Amniotic epithelial cell (primary cell): Measurements from ENCODE around the gene FUCA1.
"Not testable (repeated sequence)": the region's sequence is repeated elsewhere in the genome, so short reads cannot be mapped to it uniquely, and the experiment has no call there.

Experiments used
- DNase-seq: peaks from one replicate; pipeline ENCODE4 v3.0.0-alpha.2; 2010; ENCODE audit warnings: low read depth

The FUCA1 gene

DNA sequence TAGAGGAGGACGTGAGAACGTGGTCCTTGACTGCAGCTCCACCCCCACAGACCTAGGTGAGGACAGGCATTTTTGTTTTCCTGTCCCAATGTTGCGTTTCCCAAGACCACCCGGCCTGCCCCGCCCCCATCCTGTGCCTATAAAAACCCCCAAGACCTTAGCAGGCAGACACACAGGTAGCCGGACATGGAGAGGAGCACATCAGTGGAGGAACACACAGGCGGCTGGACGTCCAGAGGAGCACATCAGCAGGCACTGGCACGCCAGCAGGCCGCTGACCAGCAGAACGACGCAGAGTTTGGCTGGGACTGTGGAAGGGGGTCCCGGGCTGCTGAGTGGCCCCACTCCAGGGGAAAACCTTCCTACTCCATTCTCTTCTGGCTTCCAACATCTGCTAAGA lies 30.2 kb downstream of the FUCA1 start:
- DNase-seq = no peak

DNA sequence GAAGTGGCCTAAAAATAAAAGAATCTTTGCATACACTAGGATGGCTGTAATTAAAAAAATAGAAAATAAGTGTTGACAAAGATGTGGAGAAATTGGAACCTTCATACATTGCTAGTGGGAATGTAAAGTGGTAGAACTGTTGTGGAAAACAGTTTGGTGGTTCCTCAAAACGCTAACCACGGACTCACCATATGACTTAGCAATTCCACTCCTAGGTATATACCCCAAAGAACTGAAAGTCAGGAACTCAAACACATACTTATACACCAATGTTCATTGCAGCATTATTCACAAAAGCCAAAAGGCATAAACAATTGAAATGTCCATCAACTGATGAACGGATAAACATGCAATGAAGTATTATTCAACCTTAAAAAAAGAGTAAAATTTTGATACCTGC lies 32.1 kb downstream of the FUCA1 start:
- no peak for DNase-seq

DNA sequence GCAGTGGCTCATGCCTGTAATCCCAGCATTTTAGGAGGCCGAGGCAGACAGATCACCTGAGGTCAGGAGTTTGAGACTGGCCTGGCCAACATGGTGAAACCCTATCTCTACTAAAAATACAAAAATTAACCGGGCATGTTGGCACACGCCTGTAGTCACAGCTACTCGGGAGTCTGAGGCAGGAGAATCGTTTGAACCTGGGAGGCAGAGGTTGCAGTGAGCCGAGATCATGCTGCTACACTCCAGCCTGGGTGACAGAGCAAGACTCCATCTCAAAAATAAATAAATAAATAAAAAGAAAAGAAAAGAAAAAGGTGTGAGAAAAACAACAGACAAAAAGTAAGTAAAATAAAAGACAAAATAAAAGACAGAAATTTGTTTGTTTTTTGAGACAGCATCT lies 33.9 kb downstream of the FUCA1 start:
- DNase-seq = not testable (repeated sequence)

DNA sequence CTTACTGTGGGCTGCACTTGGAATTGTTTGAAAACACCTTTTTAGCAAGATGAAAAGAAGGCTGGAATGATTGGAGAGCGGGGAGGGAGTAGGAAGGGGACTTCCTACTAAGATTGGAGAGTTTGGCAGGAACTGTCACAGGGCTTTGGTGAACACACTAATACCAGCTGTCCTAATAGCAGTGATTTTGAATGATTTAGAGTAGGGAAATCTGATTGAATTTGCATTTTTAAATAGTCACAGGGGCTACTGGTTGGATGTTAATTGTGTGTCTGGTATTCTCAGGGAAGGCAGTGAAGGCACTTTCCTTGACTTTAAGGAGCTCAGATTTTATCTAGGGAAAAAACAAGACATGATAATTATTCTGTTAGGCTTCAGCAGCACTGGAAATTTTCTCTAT lies 40.4 kb downstream of the FUCA1 start:
- no peak for DNase-seq

DNA sequence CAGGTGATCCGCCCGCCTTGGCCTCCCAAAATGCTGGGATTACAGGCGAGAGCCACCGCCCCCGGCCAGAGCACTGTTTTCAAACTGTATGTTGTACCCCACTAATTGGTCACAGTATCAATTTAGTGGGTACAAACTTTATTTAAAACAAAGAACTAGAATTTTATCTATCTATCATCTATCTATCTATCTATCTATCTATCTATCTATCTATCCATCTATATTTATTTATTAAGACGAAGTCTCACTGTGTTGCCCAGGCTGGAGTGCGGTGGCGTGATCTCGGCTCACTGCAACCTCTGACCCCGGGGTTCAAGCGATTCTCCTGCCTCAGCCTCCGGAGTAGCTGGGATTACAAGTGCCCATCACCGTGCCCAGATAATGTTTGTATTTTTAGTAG lies 41.5 kb downstream of the FUCA1 start:
- not testable (repeated sequence) for DNase-seq

DNA sequence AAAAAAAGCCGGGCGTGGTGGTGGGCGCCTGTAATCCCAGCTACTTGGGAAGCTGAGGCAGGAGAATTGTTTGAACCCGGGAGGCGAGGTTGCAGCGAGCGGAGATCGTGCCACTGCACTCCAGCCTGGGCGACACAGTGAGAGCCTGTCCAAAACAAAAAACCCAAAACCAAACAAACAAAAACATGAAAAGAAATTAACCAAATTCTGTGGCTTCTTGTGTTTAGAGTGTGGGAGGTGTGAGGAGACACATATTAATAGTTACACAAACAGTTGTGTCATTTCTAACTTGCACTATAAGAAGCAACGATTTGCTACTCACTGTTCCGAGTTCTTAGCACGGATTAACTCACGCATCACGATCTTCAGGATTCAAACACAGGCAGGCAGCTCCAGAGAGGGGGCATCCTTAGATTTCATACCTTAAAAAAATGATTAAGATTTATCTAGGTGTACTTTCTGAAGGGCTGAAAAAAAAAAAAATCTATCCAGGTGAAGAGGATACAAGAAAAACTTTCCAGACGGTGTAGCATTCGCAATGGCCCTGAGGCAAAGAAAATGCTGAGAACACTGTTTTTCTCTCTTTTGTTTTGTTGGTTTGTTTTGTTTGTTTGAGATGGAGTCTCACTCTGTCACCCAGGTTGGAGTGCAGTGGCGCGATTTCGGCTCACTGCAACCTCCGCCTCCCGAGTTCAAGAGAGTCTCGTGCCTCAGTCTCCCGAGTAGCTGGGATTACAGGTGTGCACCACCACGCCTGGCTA lies 42.1 kb downstream of the FUCA1 start:
- no peak for DNase-seq

DNA sequence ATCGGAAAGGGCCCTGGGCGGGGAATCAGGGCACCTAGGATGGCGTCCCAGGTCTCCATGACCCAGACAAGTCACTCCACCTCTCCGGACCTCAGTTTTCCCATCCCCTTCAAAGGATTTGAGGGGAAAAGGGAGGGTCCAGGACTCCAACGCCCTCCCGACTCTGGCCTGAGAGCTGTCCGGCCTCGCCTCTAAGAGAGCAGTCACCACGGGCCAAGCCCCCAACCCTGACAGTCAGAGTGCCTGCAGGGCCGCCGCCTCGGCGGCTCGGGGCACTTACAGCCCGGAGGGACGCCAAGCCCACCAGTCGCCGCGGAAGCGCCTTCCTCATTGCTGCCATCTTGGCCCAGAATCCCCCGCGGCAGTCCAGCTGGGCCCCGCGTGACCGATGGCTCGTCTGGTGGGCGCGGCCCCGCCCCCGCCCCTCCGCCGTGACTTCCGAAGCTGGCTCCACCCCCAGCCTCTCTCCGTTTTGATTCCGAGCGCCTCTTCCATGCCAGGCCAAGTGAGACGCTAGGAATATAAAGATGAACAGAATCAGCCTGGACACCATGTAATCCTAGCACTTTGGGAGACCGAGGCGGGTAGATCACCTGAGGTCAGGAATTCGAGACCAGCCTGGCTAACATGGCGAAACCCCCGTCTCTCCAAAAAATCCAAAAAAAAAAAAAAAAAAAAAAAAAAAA lies 42.9 kb downstream of the FUCA1 start, which contains the start of gene HMGCL:
TSS of gene HMGCL (minus strand) at position 354 of the 686 bp plus-strand sequence. CDS start at position 340, 14 bp downstream.
- DNase-seq = peak; percentile 81

DNA sequence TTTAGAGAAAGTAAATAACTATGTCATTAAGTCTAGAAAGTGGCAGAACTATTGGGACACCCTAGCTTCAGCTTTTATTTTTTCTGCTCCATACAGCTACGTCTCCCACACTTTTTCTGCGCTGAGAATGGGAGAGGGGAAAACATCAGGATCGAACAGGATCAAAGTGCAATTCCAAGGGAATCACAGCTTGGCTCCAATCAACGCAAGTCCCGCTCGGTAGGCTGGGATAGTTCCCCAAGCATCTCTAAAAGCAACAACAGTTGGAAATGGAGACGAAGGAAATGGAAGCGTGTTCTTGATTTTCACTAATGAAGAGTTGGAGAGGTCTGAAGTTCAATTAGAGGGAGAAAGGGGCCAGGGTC lies 43.4 kb downstream of the FUCA1 start:
- DNase-seq = no peak

DNA sequence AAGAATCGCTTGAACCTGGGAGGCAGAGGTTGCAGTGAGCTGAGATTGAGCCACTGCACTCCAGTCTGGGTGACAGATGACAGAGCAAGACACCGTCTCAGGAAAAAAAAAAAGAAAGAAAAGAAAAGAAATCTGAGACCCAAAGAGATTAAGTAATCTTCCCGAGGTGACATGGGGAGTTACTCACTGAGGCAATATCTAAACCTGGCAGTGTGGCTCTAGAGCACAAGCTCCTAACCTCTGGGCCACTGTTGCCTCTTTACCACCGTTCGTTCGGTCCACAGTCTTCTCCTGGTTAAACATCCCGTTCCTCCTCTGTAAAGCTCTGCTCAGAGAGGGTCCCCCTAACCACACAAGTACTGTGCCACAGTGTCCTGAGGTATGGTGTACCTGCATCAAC lies 44.3 kb downstream of the FUCA1 start:
- DNase-seq = no peak

DNA sequence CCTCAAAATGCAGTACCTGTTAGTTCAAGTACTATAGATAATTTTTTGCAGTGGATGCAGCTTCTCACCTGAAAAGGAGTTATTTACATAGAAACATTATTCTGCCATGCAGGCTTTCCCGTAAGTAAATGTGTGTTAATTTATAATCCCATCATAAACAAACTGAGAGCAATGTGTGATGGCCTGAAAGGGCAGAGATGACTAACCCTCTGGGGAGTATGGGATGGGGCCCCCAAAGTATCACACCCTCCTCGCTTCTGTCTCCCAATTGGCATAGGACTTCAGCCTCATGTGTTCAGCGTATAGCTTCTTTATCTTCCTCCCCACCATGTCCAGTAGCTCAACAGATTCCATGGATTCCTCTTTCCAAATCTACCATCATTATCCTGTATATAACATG lies 50.5 kb downstream of the FUCA1 start:
- DNase-seq = no peak

DNA sequence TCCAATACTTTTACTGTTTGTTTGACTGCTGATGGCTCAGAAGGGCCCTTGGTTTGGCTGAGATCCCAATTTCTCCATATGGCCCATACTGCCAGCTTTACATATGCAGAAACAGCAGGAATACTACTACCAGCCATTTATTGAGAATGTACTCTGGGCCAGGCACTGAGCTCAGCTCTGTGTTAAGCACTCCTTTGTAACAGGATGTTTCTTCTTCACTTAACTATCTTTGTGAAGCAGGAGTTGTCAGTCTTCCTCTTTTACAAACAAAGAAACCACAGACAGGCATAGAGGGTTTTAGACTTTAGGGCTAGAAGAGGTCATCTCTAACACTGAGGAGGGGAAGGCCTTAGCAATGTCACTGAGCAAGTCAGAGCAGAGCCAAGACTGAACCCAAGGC lies 51.2 kb downstream of the FUCA1 start:
- no peak for DNase-seq

DNA sequence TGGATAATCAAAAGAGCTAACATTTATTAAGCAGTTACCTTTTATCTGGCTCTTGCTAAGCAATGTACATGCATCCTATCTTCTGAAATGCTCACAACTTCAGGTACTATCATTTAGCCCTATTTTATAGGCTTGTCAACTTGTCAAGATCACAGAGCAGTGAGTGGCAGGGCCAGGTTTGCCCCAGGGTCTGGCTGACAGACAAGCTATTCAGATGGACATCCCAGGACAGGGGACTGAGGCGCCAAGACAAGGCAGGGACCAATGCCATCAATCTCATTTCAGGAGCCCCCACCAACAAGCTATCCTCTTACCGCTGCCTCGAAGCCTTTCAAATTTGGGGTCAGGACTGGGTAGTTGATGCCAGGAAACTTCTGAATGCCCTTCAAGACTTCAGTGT lies 51.7 kb downstream of the FUCA1 start:
- no peak for DNase-seq

DNA sequence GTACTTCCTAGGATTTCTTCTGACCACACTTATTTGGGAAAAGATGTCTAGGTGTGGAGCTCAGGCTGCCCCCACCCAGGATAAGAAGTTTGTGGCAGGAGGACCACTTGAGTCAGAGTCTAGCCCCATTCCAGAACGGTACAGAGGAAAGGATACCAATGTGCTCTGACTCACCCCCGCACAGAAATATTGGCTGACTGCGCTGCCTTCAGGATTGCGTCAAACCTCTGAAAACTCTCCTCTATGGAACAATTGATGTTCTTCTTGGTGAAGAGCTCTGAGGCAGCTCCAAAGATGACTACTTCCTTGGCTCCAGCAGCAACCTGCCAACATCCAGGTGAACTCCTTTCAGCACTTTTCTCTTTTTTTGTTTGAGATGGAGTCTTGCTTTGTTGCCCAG lies 54.1 kb downstream of the FUCA1 start:
- no peak for DNase-seq

DNA sequence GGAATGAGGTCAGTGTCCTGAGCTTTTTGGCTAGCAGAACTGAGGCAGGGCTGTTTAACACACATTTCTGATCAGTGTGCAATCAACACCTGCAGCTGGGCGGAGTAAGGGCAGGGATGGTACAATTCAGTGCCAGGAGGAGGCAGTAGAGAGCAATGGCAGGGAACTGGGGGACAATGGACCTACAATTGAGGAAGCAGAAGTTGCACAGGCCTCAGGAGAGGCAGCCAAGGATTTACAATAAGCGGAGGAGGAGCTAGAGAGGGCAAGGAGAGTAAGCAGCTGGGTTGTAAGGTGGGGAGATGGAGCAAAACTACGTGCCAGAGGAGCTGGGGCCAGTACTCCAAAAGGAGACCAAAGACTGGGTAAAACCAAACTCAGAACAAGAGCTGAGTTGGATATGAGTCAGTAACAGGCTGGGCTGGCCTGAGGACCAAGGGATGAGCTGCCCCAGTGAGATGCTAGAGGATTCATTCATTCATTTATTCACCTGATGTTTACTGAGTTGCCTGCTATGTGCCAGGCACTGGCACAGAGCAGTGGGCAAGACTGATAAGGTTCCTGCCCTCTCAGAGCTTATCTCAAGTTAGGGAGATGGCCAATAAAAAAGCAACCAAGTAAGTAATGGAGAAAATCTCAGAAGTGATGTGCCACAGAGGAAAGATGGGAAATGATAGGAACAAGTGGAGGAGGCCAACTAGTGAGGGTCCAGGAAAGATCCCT lies 57.1 kb downstream of the FUCA1 start:
- DNase-seq = no peak

DNA sequence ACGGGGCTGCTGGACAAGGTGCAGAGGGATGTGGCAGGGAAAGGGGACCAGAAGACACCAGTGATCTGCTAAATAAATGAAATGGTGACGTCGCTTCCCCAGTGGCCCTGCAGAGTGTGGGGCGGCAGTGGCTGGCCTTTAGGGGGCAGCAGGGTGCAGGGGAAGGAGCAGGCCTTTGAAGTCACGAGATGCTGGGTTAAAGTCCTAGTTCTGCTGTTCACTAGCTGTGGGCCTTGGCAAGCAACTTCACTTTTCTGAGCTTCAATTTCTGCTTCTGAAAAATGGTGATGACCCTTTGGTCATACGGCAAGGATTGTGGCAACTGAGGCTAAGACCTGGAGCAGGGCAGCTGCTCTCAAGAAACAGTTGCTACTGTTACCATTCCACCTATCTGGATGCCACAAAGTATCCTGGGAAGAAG lies 58.3 kb downstream of the FUCA1 start:
- peak; percentile 67 for DNase-seq

DNA sequence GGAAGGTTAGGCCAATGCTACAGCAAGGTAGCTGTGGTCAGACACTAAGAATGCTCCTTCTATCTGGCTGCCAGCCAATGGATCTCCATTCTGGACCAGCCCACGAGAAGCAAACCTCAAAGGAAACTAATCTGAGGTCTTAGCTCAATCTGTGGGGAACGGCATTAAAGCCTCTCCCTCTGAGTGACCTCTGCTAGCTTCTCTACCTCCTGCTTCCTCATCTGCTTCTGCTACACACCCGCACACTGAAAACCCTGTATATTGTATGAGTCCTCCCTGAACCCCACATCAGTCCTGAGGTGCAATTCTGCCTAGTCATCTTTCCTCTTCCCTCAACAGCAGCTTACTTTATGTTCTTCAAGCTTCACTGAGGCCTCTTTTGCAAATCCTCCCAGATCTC lies 60.6 kb downstream of the FUCA1 start:
- DNase-seq = no peak

DNA sequence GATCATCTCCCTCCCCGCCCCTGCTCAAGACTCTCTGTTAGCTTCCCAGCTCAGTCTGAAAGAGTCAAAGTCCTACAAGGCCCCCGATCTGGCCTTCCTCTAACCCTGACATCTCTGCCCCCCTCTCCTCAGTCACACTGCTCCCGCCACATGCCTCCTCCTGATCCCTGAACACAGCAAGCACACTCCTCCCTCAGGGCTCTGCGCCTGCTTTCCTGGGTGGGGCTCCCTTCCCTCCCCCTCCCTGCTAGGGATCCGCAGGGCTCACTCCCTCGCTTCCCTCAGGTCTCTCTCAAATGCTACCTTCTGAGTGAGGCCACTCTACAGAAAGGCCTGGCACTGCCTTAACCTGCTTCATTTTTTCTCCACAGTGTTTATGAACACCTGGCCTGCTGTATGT lies 61.8 kb downstream of the FUCA1 start:
- no peak for DNase-seq

DNA sequence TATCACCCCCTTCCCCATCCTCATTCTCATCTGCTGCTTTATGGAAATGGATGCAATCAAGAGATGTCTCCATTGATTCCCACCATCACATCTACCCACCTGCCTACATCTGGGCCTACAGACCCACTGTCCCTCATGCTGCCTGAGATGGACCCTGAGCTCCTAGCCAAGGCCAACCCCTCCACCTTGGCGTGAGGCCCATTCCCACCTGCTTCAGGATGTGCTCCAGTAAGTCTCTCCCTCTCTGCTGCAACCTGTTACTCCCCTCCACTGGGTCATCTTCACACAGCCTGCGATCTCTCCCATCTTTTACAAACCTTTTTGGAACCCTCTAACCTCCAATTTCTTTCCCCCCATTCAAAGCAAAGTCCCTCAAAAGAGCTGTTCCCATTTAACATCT lies 63.1 kb downstream of the FUCA1 start:
- DNase-seq = no peak

DNA sequence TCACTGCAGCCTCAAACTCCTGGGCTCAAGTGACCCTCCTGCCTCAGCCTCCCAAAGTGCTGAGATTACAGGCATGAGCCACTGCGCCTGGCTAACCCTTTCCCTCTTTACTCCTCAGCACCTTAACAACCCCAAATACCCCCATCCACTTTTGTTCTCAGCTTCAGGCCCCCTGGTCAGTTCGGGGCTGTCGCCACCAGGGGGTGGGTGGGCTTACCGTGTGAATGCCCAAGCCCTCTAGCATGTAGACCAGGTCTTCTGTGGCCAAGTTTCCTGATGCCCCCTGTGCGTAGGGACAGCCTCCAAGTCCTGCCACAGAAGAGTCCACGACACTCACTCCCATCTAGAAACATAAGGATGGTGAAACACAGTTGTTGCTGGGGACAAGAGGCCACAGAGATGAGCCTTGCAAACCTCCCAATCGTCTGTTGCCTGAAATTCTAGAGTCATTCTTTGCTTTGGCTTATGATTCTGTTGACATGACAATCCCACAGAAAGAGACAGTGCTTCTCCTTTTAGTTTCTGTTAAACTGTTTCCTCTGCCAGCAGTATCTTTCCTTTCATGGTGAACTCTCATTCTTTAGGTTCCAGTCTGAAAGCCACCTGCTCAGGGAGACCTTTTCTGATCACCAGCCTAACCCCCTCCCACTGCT lies 63.8 kb downstream of the FUCA1 start:
- no peak for DNase-seq

DNA sequence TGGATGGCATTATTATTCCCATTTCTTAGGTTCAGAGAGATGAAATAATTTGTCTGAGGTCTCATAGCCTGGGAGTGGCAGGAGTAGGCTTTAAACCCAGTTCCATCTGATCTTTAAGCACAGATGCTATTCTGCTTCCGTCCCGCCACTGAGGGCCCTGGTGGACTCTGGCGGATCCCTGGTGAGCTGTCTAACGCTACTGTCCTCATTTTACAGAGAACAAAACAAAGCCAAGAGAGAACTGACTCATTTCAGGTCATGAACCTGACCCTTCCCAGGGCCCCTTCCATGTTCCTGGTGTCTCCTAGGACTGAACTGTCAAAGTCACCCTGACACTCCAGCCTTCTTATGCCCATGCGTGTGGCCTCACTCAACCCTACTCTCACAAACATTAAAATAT lies 64.4 kb downstream of the FUCA1 start:
- no peak for DNase-seq

DNA sequence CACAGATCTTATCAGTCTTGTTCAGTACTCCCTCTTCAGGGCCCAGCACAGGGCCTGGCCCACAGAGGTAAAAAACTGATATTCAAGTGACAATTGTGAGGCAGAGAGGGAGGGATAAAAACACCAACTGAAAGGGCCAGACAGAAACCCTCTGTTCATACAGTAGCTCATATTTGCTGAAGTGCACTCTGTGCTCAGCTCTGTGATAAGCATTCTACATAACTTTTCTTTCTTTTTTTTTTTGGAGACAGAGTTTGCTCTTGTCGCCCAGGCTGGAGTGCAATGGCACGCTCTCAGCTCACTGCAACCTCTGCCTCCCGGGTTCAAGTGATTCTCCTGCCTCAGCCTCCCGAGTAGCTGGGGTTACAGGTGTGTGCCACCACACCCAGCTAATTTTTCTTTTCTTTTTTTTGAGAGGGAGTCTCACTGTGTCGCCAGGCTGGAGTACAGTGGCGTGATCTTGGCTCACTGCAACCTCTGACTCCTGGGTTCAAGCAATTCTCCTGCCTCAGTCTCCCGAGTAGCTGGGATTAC lies 65.2 kb downstream of the FUCA1 start:
- DNase-seq = not testable (repeated sequence)

DNA sequence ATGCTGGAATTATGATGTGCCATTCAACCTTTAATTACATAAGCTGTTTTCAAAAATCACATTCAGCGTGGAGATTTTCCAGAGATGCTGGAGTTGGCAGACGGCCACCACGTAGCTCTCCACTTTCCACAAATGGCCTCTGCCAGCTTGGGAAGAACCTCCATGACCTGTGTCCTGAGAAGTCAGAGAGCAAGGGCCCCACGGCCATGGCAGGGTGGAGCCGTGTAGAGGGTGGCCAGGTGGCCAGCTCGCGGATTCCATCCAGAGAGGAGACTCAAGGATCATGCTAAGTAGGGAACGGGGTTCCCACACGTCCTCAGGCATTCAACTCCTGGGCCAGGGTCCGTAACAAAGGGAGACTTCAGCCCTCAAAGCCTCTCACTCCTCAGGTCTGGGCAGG lies 66.2 kb downstream of the FUCA1 start:
- no peak for DNase-seq
